Measurements from ENCODE around the gene TMPRSS3.

GRCh38 chr21:42414553-42414927 is 18.7 kb upstream of the TMPRSS3 start:
- TF ChIP-seq POLR2A (IDR thresholded peaks at IDR 0.05), result no peak
- TF ChIP-seq, protein P1, sequence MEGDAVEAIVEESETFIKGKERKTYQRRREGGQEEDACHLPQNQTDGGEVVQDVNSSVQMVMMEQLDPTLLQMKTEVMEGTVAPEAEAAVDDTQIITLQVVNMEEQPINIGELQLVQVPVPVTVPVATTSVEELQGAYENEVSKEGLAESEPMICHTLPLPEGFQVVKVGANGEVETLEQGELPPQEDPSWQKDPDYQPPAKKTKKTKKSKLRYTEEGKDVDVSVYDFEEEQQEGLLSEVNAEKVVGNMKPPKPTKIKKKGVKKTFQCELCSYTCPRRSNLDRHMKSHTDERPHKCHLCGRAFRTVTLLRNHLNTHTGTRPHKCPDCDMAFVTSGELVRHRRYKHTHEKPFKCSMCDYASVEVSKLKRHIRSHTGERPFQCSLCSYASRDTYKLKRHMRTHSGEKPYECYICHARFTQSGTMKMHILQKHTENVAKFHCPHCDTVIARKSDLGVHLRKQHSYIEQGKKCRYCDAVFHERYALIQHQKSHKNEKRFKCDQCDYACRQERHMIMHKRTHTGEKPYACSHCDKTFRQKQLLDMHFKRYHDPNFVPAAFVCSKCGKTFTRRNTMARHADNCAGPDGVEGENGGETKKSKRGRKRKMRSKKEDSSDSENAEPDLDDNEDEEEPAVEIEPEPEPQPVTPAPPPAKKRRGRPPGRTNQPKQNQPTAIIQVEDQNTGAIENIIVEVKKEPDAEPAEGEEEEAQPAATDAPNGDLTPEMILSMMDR (IDR thresholded peaks at IDR 0.05), result no peak
